Stimulated activated CD8-positive, alpha-beta memory T cell treated with anti-CD3 and anti-CD28 coated beads, Interleukin-4, amount 100 ng/mL, for 4 hours (primary cell): Measurements from ENCODE around the gene XRCC3.

ENCODE experiments used
- DNase-seq, 2 donors: peaks; one replicate each; pipeline ENCODE4 v3.0.0-alpha.2; 2020; ENCODE audit warnings: low read depth in 2 of 2, low spot score in 1 of 2

XRCC3 gene

DNA sequence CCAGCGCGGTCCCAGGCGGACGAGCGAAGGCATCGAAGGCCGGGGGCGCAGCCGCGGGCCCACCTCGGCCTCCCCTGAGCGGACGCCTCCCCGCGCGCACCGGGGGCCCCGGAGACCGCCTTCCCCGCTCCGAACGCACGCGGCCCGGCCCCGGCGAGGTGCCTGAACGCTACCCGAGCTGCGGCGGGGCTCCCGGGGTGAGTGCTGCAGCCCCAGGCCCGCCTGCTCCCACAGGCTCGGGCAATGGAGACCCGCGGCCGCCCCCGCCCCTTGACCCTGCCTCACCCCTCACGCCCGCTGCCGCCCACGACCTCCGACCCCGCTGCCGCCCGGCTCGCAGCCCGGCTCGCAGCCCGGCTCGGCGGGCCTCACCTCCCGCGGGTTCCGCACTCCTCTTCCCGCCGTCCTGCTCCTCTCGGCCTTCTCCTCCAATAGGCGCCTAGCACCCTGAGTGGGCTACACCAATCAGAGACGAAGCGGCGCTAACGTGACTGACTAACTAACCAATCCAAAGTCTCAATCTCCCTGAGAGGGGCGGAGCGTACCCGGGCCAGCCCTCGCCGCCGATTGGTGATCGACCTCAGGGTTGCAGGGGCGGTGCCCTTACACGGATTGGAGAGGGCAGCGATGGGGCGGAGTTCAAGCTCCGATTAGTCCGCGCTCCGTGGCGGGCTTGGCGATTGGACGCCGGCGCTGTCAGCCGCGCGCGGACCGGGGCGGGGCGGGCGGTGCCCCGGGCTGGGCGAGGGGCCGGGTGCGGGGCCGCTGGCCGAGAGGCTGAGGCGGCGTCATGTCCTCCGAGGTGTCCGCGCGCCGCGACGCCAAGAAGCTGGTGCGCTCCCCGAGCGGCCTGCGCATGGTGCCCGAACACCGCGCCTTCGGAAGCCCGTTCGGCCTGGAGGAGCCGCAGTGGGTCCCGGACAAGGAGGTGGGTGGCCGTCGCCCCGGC, at the start of gene XRCC3, which contains the start of gene ZFYVE21:
Gene XRCC3, minus strand, starts transcription at position 400 of the 949 bp plus-strand sequence. CDS start 4,364 bp downstream, outside the sequence.
Gene ZFYVE21, plus strand, starts transcription at position 759 of the 949 bp plus-strand sequence. Its CDS starts 32 bp downstream, at position 791.
- DNase-seq, result peak; percentile 99

DNA sequence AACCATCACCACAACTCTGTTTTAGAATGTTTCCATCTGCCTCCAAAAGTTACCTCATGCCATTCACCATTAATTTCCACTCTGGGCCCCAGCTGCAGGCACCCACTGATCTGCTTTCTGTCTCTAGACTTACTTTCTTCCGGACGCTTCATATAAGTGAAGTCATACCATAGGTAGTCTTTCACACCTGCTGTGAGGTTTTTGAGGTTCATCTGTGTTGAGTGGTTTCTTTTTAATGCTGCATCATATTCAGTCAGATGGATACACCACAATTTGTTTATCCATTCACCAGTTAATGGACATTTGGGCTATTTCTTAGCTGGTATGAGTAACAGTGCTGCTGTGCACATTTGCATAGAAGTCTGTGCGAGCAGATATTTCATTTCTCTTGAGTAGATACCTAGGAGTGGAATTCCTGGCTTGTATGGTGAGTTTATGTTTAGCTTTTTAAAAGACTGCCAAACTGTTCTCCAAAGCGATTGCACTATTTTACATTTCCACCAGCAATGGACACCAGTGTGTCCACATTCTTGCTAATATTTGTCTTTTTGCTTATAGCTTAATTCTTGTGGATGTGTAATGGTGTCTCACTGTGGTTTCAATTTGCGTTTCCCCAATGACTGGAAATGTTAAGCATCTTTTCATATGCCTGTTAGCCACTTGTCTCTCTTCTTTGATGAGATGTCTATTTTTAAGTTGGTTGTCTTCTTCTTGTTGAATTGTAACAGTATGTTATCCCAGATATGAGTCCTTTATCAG, 48.7 kb upstream of the XRCC3 start:
- no peak for DNase-seq

DNA sequence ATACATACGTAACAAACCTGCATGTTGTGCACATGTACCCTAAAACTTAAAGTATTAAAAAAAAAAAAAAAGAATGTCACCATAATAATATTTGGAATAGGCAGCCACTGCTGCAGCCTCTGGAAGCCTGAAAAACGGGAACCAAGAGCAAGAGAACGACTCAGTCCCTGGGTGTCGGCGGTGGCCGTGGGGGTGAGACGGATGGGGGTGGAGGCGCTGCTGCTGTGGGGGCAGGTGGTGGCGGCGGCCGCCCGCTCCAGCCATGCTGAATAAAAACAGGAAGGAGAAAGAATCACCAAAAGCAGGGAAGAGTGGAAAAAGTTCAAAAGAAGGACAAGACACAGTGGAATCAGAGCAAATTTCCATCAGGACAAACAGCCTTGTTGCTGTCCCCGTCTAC, 47.3 kb upstream of the XRCC3 start:
- DNase-seq, result no peak

DNA sequence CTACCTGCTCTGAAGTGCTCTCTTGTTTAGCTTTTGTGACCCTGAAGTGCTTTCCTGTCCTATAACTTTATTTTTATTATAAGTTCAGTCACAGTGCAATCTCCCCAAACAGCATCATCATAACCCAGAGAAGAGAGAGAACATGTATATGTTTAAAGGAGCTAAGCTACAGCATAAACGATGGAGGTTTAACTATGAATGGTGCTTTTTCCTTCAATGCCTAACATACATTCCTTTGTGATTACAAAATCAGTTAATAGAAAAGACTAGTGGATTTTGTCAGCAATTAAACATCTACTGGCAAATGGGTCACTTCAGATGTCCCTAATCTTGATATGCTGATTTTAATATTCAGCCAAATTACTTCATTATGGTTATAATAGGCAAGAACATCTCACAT, 46.8 kb upstream of the XRCC3 start:
- no peak for DNase-seq

- no peak for DNase-seq
These were observed 43.0 kb upstream of the XRCC3 start for GRCh38 chr14:103758059-103758776.

GRCh38 chr14:103755060-103755459, 39.8 kb upstream of the XRCC3 start:
- no peak for DNase-seq

- DNase-seq, result no peak
These were observed 38.5 kb upstream of the XRCC3 start for GRCh38 chr14:103753774-103754173.

DNA sequence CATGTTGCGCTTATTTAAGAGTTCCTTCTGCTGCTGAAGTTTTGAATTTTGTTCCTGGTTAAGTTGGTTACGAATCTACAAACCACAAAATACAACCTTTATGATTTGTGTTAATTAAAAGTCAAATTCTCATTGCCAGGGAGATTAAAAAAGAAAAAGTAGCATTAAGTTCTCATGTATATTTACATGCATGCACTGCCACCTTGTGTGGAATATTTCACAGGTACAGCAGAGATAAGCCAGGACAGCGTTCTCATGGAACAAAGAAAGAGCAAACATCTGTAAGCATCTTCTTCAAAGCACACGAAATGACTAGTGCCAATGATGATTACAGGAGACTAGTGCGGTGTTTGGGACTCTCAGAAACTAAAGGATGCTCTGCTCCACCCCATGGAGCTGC, 34.6 kb upstream of the XRCC3 start:
- no peak for DNase-seq

DNA sequence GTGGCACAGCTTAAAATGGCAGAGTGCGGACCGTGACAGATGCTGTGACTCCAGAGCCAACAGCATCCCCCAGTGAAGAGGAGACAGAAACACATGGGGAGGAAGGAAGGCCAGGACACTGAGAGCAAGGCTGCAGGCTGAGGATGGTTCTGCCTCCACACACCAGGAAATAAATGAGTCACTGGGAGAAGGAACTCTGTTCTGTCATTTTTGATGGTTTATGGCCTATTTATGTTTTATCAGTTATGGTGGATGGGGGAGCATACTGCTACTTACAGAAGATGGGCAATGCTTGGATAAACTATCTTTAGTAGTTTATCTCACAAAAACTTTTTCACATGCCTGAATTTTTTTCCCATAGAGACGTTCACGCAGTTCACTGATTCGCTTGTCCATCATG, 34.2 kb upstream of the XRCC3 start:
- DNase-seq, result no peak

- peak; percentile 3 to 6 for DNase-seq
These were observed 33.2 kb upstream of the XRCC3 start for GRCh38 chr14:103748534-103748857.

- DNase-seq, result no peak
These were observed 31.4 kb upstream of the XRCC3 start for GRCh38 chr14:103746701-103747100.

DNA sequence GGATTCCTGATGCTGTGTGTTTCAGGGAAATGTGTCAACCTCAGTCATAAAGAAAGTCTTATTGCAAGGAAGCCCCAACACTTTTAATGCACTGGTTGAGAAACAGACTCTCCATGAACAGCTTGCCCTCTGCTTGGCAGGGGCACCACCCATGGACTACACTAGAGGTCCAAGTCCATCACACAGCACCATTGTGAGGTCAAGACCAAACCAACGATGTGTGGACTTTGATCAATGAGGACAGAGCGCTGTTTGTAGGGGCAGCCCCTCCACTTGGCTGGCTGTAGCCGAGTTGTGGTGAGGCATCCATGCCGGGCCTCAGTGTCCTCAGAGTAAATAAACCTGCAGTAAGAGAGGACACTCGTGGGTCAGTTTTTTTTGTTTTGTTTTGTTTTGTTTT, 30.2 kb upstream of the XRCC3 start:
- DNase-seq, result no peak

GRCh38 chr14:103744621-103745395, 29.6 kb upstream of the XRCC3 start:
- DNase-seq, result no peak

- DNase-seq, result no peak
These were observed 28.4 kb upstream of the XRCC3 start for GRCh38 chr14:103743691-103744090.

- DNase-seq, result no peak
These were observed 27.4 kb upstream of the XRCC3 start for GRCh38 chr14:103742499-103743255.

DNA sequence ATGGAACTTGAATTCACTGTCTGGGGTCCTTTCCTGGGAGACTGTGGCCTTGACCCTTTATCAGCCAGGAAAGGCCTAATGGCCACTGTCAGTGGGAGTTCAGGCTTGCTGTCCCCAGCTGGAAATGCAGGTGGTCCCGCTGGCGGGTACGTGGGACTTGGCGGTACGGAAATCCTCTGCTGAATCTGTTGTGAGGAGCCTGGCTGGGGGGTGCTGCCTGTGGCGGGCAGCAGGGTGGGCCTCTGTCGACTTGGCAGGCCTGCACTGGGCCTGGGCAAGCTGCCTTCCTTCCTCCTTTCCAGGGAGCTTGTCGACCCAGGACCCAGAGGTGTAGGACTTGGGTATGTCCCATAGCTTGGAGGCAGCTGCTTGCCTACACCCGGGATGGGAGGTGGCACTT, 26.6 kb upstream of the XRCC3 start:
- no peak for DNase-seq

DNA sequence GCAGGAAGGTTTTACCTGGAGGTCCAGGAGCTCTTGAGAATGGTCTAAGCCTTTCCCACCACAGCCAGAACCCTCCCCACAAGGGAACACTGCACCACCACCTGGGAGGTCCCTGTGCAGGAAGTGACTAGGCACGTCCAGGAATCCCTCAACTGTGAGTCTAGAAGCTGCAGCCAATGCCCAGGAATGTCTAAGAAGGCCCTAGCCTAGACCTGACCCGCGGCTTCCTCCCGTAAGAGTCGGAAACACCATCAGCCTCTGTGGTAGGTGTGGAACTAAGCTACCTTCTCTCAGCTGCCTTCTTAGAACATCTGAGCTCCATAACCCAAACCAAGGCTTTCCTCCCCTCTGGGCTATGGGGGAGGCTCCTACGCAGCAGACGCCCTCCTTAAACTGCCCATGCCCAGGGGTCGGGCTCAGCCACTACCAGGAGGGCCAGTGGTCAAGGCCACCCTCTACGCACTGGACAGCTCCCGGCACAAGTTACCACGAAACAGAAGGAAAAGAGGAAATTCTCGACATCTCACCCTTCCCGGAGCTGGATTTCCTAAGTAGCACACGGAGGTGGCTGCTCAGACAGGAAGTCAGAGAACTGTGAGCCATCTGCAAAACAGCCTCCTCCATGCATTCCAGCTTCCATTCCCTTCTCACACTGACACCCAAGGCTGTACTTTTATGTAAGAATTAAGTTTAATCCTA, 25.9 kb upstream of the XRCC3 start:
- no peak for DNase-seq

GRCh38 chr14:103739793-103740501, 24.7 kb upstream of the XRCC3 start:
- DNase-seq, result no peak

- DNase-seq, result no peak
These were observed 24.2 kb upstream of the XRCC3 start for GRCh38 chr14:103739466-103739792.
